LNCAP (cell line): ENCODE data around the gene DEAF1.

Source experiments
- CTCF ChIP-seq: fragments of 450-650 bp; IDR thresholded peaks from 2 replicates; pipeline ENCODE4 v1.5.1; 2017; ENCODE audit warnings: mild to moderate bottlenecking

DEAF1 gene

GRCh38 chr11:607020-607780 lies 87.8 kb downstream of the DEAF1 start:
- no peak for TF ChIP-seq CTCF

DNA sequence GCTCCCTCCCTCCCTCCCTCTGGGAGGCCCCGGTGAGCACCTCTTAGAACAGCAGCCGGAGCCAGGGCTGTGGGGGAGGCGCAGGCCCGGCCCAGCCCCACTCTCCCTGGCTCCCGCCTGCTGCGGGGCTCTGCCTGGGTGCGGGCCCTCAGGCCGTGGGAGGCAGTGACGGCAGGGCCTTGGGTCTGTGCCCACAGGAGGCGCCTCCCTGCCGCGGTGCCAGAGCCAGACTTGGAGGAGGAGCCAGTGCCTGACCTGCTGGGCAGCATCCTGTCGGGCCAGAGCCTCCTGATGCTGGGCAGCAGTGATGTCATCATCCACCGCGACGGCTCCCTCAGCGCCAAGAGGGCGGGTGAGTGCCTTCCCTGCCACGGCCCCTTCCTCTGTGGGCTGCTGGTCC lies 88.8 kb downstream of the DEAF1 start:
- TF ChIP-seq CTCF, result no peak

GRCh38 chr11:605286-606129 lies 89.5 kb downstream of the DEAF1 start:
- no peak for TF ChIP-seq CTCF

DNA sequence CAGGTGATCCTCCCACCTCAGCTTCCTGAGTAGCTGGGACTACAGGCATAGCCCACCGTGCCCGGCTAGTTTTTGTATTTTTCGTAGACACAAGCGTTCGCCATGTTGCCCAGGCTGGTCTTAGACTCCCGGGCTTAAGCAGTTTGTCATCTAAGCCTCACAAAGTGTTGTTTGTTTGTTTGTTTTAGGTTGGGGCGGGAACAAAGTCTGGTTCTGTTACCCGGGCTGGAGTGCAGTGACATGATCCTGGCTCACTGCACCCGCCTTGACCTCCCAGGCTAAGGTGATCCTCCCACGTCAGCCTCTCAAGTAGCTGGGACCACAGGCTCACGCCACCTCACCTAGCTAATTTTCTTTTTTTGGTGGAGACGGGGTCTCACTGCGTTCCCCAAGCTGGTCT lies 91.9 kb downstream of the DEAF1 start:
- TF ChIP-seq CTCF, result no peak

- no peak for TF ChIP-seq CTCF
Measured at GRCh38 chr11:601573-602245, 93.3 kb downstream of the DEAF1 start.

DNA sequence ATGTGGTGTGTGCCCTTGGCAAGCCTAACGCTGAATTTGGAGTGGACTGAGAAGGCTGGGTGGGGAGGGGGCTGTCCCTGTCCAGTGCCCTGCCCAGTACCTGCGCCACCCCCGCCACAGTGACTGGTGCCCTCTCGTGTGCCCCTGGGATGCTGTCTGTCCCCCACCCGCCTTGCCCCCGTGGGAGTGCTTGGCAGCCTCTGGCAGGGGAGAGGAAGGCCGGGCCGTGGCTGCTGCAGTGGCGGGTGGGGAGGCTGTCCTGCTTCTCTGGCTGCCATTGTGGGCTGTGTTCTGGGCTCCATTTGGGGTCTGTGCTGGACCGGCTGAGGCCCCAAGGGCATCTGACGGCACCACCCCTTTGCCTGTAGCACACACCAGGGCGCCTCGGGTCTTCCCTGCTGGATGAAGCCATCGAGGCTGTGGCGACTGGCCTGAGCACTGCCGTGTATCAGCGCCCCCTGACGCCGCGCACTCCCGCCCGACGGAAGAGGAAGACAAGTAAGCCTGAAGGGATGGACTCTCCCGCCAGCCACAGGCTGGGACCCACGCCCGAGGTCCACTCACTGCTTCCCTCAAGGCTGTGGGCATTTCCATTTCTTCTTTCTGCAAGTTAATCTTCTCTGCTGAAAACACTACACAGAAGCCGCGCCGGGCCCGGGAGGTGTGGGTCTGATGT lies 96.9 kb downstream of the DEAF1 start:
- no peak for TF ChIP-seq CTCF

DNA sequence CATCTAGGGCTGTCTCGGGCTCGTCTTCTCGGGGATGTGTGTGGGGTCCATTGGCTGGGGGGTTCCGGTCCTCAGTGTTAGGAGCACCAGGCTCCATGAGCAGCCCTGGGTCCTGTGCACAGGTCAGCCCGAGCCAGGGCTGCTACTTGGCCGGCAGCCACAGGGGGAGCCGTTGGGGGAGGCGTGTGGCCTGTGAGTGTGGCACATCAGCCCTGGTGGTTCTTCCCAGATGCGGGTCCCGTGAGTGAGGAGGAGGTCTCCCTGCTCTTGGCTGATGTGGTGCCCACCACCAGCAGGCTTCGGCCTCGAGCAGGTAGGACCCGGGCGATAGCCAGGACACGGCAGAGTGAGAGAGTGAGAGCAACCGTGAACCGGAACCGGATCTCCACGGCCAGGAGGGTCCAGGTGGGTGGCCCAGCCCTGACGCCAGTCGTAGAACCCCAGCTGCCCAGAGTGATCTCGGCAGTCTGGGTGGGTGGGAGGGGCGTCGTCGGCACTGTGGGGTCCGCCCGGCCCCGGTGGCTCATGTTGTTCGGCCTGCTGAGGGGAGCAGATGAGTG lies 97.8 kb downstream of the DEAF1 start:
- no peak; the same call in 1 of the 2 replicates for TF ChIP-seq CTCF
